ENCODE measurements around the gene NCAM2.

The NCAM2 gene

DNA sequence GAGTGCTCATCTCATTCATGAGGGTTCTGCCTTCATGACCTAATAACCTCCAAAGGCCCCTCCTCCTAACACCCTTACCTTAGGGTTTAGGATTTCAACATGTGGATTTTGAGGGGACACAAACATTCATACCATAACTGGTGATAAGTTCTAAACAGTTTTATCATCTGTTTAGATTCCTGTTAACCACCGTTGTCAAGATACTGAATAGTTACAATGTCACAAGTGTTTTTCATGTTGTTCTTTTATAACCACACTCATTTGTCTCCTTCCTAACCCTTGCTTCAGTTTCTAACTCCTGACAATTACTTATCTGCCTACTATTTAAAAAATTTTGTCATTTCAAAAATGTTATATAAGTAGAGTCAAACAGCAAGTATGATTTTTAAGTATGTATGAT is 86.0 kb downstream of the NCAM2 start:
- DNase-seq (ENCODE audit: low read depth): no peak
- TF ChIP-seq, protein P1, sequence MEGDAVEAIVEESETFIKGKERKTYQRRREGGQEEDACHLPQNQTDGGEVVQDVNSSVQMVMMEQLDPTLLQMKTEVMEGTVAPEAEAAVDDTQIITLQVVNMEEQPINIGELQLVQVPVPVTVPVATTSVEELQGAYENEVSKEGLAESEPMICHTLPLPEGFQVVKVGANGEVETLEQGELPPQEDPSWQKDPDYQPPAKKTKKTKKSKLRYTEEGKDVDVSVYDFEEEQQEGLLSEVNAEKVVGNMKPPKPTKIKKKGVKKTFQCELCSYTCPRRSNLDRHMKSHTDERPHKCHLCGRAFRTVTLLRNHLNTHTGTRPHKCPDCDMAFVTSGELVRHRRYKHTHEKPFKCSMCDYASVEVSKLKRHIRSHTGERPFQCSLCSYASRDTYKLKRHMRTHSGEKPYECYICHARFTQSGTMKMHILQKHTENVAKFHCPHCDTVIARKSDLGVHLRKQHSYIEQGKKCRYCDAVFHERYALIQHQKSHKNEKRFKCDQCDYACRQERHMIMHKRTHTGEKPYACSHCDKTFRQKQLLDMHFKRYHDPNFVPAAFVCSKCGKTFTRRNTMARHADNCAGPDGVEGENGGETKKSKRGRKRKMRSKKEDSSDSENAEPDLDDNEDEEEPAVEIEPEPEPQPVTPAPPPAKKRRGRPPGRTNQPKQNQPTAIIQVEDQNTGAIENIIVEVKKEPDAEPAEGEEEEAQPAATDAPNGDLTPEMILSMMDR (IDR thresholded peaks at IDR 0.05; ENCODE audit: control insufficient read depth, extremely low read depth, insufficient read depth): no peak
- H3K4me3 ChIP-seq (ENCODE audit: low read depth, low read length): no peak overlapping the region

GRCh38 chr21:21085206-21085605 is 87.0 kb downstream of the NCAM2 start:
- H3K4me3 ChIP-seq (ENCODE audit: low read depth, low read length): no peak overlapping the region
- no peak for DNase-seq (ENCODE audit: low read depth)
- TF ChIP-seq, protein P1 (IDR thresholded peaks at IDR 0.05; ENCODE audit: control insufficient read depth, extremely low read depth, insufficient read depth): no peak

DNA sequence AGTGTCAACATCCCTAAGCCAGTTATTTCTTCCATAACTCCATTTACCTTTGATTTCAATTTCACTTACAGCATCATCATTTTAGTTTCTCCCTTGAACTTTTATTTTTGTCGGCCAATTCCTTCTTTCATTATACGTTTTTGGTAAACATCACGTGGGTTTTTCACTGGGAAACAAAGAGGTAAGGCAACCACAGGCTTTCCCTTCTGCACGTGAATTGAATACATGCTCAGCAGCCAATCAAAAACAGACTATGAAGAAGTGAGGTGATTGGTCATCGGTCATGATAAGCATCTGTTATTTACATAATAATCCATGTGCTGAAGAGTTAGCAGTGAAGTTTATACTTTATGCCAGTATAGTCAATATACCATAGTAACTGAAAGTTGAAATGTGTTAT is 98.7 kb downstream of the NCAM2 start:
- DNase-seq (ENCODE audit: low read depth): peak; percentile 80
- TF ChIP-seq, protein P1 (IDR thresholded peaks at IDR 0.05; ENCODE audit: control insufficient read depth, extremely low read depth, insufficient read depth): no peak
- H3K4me3 ChIP-seq (ENCODE audit: low read depth, low read length): peak overlapping the region; percentile 8; the same call in 1 of the 2 replicates

GRCh38 chr21:21097466-21097865 is 99.3 kb downstream of the NCAM2 start:
- H3K4me3 ChIP-seq (ENCODE audit: low read depth, low read length): no peak overlapping the region
- TF ChIP-seq, protein P1 (IDR thresholded peaks at IDR 0.05; ENCODE audit: control insufficient read depth, extremely low read depth, insufficient read depth): no peak
- no peak for DNase-seq (ENCODE audit: low read depth)

- H3K4me3 ChIP-seq (ENCODE audit: low read depth, low read length): no peak overlapping the region
- no peak for DNase-seq (ENCODE audit: low read depth)
- TF ChIP-seq, protein P1 (IDR thresholded peaks at IDR 0.05; ENCODE audit: control insufficient read depth, extremely low read depth, insufficient read depth): peak; percentile 40; the same call in 1 of the 2 replicates
Measured at GRCh38 chr21:21101911-21102310, 103.7 kb downstream of the NCAM2 start.

DNA sequence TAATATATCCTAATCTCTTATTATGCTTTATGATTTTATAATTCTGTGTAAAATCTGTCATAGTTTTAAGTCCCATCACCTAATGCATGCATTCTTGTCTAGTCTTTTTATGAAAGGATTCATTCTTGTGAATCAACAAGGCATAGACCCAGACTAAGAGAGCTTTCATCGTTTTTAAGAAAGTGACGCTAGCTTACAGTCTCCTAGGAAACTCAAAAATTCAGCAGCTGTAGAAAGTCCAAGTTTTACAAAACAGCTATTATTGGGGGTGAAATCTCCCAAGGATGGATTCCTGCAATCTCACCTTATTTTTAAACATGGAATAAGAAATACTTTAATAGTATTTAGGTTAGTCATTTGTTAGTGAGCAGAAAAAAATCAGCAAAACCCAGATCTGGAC is 104.7 kb downstream of the NCAM2 start:
- DNase-seq (ENCODE audit: low read depth): no peak
- no peak overlapping the region for H3K4me3 ChIP-seq (ENCODE audit: low read depth, low read length)
- TF ChIP-seq, protein P1 (IDR thresholded peaks at IDR 0.05; ENCODE audit: control insufficient read depth, extremely low read depth, insufficient read depth): no peak

GRCh38 chr21:21103692-21104091 is 105.5 kb downstream of the NCAM2 start:
- TF ChIP-seq, protein P1 (IDR thresholded peaks at IDR 0.05; ENCODE audit: control insufficient read depth, extremely low read depth, insufficient read depth): no peak
- H3K4me3 ChIP-seq (ENCODE audit: low read depth, low read length): no peak overlapping the region
- no peak for DNase-seq (ENCODE audit: low read depth)

Measured in LNCaP clone FGC (cell line).